Measurements from ENCODE around the gene HDX. TPM values are rescaled to one million over a fixed set of nuclear protein-coding genes. Genes with fewer than 3 reads are reported as not detected.
A peak's percentile ranks its signal among the peaks of the same experiment; 100 is the strongest.

HDX gene
- total RNA-seq, 1 donor from 2014 or later, result 5.4 TPM

DNA sequence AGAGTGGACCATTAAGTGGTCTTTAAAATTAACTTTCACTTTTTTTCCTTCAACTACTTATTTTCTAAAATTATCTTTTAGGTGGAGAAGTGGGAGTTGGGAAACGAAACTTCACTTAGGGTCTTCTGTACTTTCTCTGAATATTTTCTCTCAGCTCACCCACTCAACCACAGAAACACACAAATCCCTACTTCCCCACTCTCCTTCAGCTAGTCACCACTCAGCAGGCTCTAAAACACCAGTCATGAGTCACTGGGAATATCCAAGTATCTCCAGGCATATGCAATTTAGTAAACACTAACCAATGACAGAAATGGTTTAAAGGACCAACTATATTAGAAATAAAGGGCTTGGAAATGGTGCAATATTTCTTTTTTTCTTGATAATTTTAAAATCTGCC lies 161.3 kb downstream of the HDX start:
- Mint-ChIP-seq H3K9me3 (ENCODE audit: unreplicated experiment) (no peaks in the 10 kb centered on the region), H3K4me1 (ENCODE audit: unreplicated experiment) (no peaks in the 10 kb centered on the region), H3K27me3 (ENCODE audit: unreplicated experiment) (no peaks in the 10 kb centered on the region), H3K4me3 (ENCODE audit: unreplicated experiment) (no peak overlapping the region), H3K36me3 (ENCODE audit: unreplicated experiment) (no peaks in the 10 kb centered on the region), H3K27ac (ENCODE audit: unreplicated experiment) (no peak overlapping the region)
- TF ChIP-seq, protein P1, sequence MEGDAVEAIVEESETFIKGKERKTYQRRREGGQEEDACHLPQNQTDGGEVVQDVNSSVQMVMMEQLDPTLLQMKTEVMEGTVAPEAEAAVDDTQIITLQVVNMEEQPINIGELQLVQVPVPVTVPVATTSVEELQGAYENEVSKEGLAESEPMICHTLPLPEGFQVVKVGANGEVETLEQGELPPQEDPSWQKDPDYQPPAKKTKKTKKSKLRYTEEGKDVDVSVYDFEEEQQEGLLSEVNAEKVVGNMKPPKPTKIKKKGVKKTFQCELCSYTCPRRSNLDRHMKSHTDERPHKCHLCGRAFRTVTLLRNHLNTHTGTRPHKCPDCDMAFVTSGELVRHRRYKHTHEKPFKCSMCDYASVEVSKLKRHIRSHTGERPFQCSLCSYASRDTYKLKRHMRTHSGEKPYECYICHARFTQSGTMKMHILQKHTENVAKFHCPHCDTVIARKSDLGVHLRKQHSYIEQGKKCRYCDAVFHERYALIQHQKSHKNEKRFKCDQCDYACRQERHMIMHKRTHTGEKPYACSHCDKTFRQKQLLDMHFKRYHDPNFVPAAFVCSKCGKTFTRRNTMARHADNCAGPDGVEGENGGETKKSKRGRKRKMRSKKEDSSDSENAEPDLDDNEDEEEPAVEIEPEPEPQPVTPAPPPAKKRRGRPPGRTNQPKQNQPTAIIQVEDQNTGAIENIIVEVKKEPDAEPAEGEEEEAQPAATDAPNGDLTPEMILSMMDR (IDR thresholded peaks at IDR 0.05), result no peak
- no peak for DNase-seq (ENCODE audit: extremely low spot score, unreplicated experiment)

DNA sequence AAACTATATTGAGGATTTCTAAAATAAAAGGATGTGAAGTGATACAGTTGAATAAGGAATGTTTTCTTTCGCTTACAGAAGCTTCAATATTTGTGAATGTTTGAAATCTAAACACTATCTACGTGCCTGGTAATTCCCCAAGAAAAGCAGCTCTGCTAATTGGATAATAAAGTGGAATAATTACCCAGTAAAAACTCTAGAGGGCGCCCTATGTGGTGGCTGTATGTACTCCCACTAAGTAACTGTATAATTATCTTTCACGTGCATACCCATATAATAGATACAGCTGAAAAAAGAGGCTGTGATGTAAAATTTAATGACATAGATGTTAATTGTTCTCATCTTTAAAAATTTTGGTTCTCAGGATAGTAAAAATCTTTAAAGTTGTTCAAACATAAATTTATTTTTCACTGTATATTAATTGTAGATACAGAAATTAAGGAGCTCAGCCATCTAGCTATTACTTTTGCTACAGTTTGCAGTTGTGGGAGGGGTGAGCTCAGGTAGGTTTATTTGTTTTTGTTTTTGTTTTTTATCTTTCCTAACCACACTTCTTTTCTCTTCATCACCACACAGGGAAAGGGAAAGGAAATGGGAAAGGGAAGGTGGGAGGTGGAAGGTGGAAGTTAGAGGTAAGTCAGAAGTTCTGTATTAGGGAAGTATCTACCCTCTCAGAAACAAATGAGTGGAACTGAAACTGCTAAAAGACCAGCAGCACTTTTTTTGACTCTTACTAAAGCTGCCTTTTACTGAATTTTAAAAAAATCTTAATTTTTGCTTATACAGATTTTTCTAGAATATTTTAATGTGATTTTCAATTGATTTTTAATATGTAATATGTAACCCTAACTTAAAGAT lies 162.5 kb downstream of the HDX start:
- TF ChIP-seq, protein P1 (IDR thresholded peaks at IDR 0.05), result peak; percentile 57
- H3K36me3 Mint-ChIP-seq (ENCODE audit: unreplicated experiment), result no peaks in the 10 kb centered on the region
- H3K27me3 Mint-ChIP-seq (ENCODE audit: unreplicated experiment), result no peaks in the 10 kb centered on the region
- no peak for DNase-seq (ENCODE audit: extremely low spot score, unreplicated experiment)
- no peak overlapping the region for H3K4me3 Mint-ChIP-seq (ENCODE audit: unreplicated experiment)
- no peak overlapping the region for H3K27ac Mint-ChIP-seq (ENCODE audit: unreplicated experiment)
- no peaks in the 10 kb centered on the region for H3K4me1 Mint-ChIP-seq (ENCODE audit: unreplicated experiment)
- H3K9me3 Mint-ChIP-seq (ENCODE audit: unreplicated experiment), result no peaks in the 10 kb centered on the region

DNA sequence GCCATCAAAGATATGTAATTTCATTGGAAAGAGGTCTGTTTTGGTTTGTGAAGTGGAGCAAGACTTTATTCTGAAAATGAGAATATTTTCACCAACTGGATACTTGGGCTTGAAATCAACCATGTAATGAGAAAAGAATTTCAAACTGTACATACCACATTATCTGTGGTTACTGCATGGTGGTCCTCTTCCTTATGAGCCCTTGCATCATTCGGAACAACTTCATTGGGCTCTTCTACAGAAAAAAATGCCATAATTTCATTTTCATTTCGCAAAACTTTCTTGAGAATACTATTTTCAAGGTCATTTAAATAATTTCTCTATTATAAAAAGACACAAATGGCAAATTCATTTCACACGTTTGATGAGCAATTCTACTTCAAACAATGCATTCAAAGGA lies 165.6 kb downstream of the HDX start:
- Mint-ChIP-seq H3K4me3 (ENCODE audit: unreplicated experiment) (no peak overlapping the region), H3K4me1 (ENCODE audit: unreplicated experiment) (no peaks in the 10 kb centered on the region), H3K27me3 (ENCODE audit: unreplicated experiment) (no peaks in the 10 kb centered on the region), H3K9me3 (ENCODE audit: unreplicated experiment) (no peaks in the 10 kb centered on the region), H3K27ac (ENCODE audit: unreplicated experiment) (no peak overlapping the region), H3K36me3 (ENCODE audit: unreplicated experiment) (no peaks in the 10 kb centered on the region)
- TF ChIP-seq, protein P1 (IDR thresholded peaks at IDR 0.05), result no peak
- no peak for DNase-seq (ENCODE audit: extremely low spot score, unreplicated experiment)

DNA sequence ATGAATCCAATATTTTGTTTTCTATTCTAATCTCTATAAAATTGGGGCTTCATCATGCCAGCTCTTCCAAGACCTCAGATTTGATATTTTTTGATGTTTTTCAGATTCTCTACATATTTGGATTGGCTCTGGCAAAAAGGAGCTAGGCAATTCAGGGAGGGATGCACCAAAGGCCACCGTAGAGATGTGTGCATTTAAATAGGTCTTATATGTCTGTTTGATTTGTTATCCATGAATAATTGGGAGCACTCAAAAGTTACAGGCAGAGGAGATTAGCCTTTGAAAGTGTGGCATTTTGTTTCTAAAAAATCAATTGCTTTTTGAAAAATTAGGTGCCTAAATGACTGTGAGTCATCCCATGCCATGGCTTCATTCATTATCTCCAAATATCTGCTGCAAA lies 167.1 kb downstream of the HDX start:
- no peaks in the 10 kb centered on the region for H3K27me3 Mint-ChIP-seq (ENCODE audit: unreplicated experiment)
- TF ChIP-seq, protein P1 (IDR thresholded peaks at IDR 0.05), result no peak
- DNase-seq (ENCODE audit: extremely low spot score, unreplicated experiment), result no peak
- H3K27ac Mint-ChIP-seq (ENCODE audit: unreplicated experiment), result no peak overlapping the region
- no peaks in the 10 kb centered on the region for H3K9me3 Mint-ChIP-seq (ENCODE audit: unreplicated experiment)
- H3K4me1 Mint-ChIP-seq (ENCODE audit: unreplicated experiment), result no peaks in the 10 kb centered on the region
- H3K4me3 Mint-ChIP-seq (ENCODE audit: unreplicated experiment), result no peak overlapping the region
- no peaks in the 10 kb centered on the region for H3K36me3 Mint-ChIP-seq (ENCODE audit: unreplicated experiment)

DNA sequence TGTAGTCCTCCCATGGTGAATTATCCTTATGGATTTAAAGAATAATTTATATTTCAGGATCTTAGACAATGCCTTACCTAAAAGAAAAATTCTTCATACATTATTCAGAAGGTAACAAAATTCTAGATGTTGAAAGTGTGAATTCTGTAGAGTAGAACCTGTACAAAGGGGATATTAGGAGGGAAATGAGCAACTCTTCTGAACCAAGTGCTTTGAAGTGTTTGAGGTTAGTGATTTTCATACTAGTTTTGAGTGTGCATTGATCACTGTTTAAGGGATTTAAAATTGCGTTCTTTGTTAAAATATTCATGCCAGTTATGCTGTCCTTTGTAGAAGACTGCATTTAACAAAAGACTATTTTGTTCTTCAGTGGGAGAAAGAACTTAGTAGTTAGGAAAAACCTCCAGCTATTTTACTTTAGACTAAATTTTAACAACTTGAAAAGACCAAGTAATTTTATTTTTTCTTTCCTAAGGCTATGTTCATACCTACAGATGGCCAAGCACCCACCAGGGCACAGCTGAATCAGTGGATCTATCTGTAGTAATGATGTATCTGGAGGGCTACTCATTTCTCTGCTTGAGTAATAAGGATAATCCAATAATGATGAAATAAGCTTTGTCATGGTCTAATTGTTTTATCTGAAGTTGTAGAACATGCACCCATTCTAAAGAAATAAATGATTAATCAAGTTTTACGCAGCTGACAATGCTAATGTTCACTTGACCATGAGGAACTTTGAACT lies 180.0 kb downstream of the HDX start:
- no peak overlapping the region for H3K27ac Mint-ChIP-seq (ENCODE audit: unreplicated experiment)
- no peak for DNase-seq (ENCODE audit: extremely low spot score, unreplicated experiment)
- no peaks in the 10 kb centered on the region for H3K4me1 Mint-ChIP-seq (ENCODE audit: unreplicated experiment)
- no peaks in the 10 kb centered on the region for H3K27me3 Mint-ChIP-seq (ENCODE audit: unreplicated experiment)
- TF ChIP-seq, protein P1 (IDR thresholded peaks at IDR 0.05), result no peak
- H3K4me3 Mint-ChIP-seq (ENCODE audit: unreplicated experiment), result no peak overlapping the region
- H3K36me3 Mint-ChIP-seq (ENCODE audit: unreplicated experiment), result peaks cover 3% of the 10 kb centered on the region
- no peaks in the 10 kb centered on the region for H3K9me3 Mint-ChIP-seq (ENCODE audit: unreplicated experiment)
